ENCODE measurements around the gene APC2. TPM values are rescaled to one million over a fixed set of nuclear protein-coding genes. Genes with fewer than 3 reads are reported as not detected.

Gene APC2
- total and polyA plus RNA-seq, 2 donors (not counting 1 experiment from before 2014, with no cell fraction given) = 0.12 to 0.16 TPM

- peaks cover 90% of the 10 kb centered on the region for H4K20me1 ChIP-seq (ENCODE audit: control insufficient read depth, insufficient read depth, low read length, poor library complexity, severe bottlenecking)
- peaks cover 45 to 52% of the 10 kb centered on the region in 2 donors for H3K4me1 ChIP-seq (ENCODE audit: control insufficient read depth in 2 of 2, insufficient read depth in 2 of 2, low read length in 2 of 2)
- H3K9ac ChIP-seq (ENCODE audit: low read length) = peak overlapping the region; percentile 66
Measured at GRCh38 chr19:1471515-1472160, 21.7 kb downstream of the APC2 start.

More at GRCh38 chr19:1471515-1472160, 21.7 kb downstream of the APC2 start:
- ChIA-PET POLR2A (interaction anchor here (1.5 kb wide), 1 partner anchor 21 kb away, joined by 5 read pairs; no protein-coding TSS in a partner anchor), CTCF (interaction anchor here (0.8 to 1.3 kb wide), 4 partner anchors 13 to 201 kb away, joined by 3 to 4 read pairs (median 4); no protein-coding TSS in a partner anchor)
- peak overlapping the region; percentile 98 for H3K4me2 ChIP-seq (replicated peaks; ENCODE audit: low read depth, low read length, poor library complexity, severe bottlenecking)
- Mint-ChIP-seq H3K4me1 (peaks cover 20% of the 10 kb centered on the region), H3K9me3 (ENCODE audit: insufficient read depth) (no peaks in the 10 kb centered on the region), H3K4me3 (peak overlapping the region; percentile 80), H3K27me3 (peaks cover 3% of the 10 kb centered on the region), H3K27ac (no peak overlapping the region)
- H2AFZ ChIP-seq (ENCODE audit: insufficient read depth, low read depth, low read length, poor library complexity, severe bottlenecking) = no peak overlapping the region
- H3K27me3 ChIP-seq (replicated peaks in 1 of 4; ENCODE audit: control extremely low read depth in 1 of 4, control insufficient read depth in 3 of 4, insufficient read depth in 4 of 4, low read length in 3 of 4) = peaks cover 0 to 47% (median 15%) of the 10 kb centered on the region in 4 experiments
- H3K79me2 ChIP-seq (ENCODE audit: control insufficient read depth, insufficient read depth, low read length) = peaks cover 19% of the 10 kb centered on the region
- peaks cover 0 to 6% (median 0%) of the 10 kb centered on the region in 3 donors for H3K9me3 ChIP-seq (ENCODE audit: control extremely low read depth in 1 of 3, control insufficient read depth in 2 of 3, insufficient read depth in 1 of 3, low read length in 2 of 3)
- peak overlapping the region in 3 of 5 experiments; percentile 32 to 55 (median 51) for H3K4me3 ChIP-seq (ENCODE audit: control extremely low read depth in 1 of 5, extremely low read depth in 1 of 5, insufficient read depth in 1 of 5, low read depth in 2 of 5, low read length in 4 of 5)
- no peak for TF ChIP-seq CTCF (IDR thresholded peaks at IDR 0.05)
- TF ChIP-seq EZH2 (IDR thresholded peaks at IDR 0.05; ENCODE audit: borderline replicate concordance, insufficient read depth, low read depth, low read length, poor library complexity, severe bottlenecking) = no peak
- DNase-seq = no peak
- intact Hi-C loops (cut with micrococcal nuclease) = loop anchor here (2.0 kb wide), 1 partner anchor 19 kb away; the partner anchor contains the start of genes PCSK4 and REEP6
- H3K36me3 ChIP-seq (replicated peaks in 1 of 2; ENCODE audit: control extremely low read depth in 1 of 2, control insufficient read depth in 1 of 2, extremely low read depth in 1 of 2, insufficient read depth in 2 of 2, low read length in 1 of 2) = no peaks in the 10 kb centered on the region
- WGBS (ENCODE audit: insufficient coverage) = 29% methylated on average over 19 of the region's 24 CpGs
- ATAC-seq (ENCODE audit: low read depth) = no peak
- no peak overlapping the region for H3K27ac ChIP-seq (ENCODE audit: low read length in 2 of 2)
